ENCODE data around the gene B4GALNT1.

B4GALNT1 gene

DNA sequence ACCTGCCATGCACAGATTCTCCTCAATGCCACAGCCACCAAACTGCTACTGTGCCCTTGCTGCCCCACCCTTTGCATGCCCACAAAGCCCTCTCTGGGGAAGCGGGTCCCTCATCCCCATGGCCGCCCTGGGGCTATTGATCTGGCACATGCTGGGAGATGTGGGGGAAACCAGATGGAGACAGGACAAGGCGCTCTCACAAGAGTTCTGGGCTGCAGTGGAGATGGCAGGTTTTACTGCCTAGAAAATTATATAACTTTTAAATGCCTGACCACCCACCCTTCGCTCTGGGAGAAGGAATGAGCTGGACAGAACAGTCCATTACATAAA lies 52.6 kb downstream of the B4GALNT1 start:
- no peak for DNase-seq (ENCODE audit: low spot score)
- TF ChIP-seq, protein P1, sequence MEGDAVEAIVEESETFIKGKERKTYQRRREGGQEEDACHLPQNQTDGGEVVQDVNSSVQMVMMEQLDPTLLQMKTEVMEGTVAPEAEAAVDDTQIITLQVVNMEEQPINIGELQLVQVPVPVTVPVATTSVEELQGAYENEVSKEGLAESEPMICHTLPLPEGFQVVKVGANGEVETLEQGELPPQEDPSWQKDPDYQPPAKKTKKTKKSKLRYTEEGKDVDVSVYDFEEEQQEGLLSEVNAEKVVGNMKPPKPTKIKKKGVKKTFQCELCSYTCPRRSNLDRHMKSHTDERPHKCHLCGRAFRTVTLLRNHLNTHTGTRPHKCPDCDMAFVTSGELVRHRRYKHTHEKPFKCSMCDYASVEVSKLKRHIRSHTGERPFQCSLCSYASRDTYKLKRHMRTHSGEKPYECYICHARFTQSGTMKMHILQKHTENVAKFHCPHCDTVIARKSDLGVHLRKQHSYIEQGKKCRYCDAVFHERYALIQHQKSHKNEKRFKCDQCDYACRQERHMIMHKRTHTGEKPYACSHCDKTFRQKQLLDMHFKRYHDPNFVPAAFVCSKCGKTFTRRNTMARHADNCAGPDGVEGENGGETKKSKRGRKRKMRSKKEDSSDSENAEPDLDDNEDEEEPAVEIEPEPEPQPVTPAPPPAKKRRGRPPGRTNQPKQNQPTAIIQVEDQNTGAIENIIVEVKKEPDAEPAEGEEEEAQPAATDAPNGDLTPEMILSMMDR (IDR thresholded peaks at IDR 0.05; ENCODE audit: extremely low read depth, missing control alignments): no peak

DNA sequence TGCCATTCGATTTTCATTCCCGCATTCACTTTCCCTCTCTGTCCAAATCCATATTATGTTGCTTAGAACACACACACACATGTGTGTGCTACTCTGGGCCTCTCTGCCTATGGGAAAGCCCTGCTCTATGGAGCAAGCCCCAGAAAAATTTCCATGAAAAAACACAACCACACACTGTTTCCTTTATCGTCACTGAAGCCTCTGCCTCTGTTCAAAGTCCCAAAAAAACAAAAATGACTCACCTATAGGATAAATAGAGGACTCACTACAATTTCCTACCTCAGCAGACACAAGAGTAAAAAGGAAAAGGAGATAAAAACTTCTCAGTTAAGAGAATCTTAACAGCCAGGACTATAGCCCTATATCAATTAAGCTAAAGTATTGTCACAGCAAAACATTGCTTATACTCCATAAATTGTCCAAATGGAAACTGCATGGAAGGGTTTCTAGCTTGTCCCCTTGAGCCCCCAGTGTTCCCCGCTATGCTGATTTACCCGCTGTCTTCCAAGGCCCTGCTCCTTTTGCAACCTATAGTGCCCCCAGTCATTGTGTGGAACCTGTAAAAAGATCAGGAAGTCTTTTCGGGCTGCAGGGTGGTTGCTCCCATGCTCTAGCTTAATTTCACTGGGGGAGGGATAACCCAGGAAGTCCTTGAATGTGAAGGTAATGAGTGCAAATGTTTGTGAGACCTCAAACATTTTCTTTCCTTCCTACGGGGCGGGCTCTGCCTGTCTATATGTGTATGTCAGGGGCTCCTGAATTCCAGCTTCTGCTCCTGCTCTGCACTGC lies 53.1 kb downstream of the B4GALNT1 start:
- no peak for DNase-seq (ENCODE audit: low spot score)
- TF ChIP-seq, protein P1 (IDR thresholded peaks at IDR 0.05; ENCODE audit: extremely low read depth, missing control alignments): no peak

DNA sequence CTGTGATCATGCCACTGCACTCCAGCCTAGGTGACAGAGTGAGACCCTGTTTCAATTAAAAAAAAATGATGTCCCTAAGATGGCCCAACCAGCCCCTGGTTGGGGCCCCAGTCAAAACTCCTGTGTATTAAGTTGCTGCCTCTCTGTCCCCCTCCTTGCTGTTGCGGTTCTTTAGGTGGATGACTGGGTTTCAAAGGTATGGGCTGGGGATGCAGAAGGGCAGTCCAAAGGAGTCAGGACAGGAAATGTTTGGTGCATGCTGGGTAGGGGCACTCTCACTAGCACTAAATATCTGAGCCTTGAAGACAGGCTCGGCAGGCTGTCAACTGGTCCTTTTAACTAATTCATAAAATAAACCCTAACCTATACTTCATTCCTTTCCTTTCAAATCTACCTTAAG lies 54.0 kb downstream of the B4GALNT1 start:
- TF ChIP-seq, protein P1 (IDR thresholded peaks at IDR 0.05; ENCODE audit: extremely low read depth, missing control alignments): no peak
- no peak for DNase-seq (ENCODE audit: low spot score)

GRCh38 chr12:57577981-57578758 lies 54.8 kb downstream of the B4GALNT1 start:
- DNase-seq (ENCODE audit: low spot score): no peak
- TF ChIP-seq, protein P1 (IDR thresholded peaks at IDR 0.05; ENCODE audit: extremely low read depth, missing control alignments): no peak

DNA sequence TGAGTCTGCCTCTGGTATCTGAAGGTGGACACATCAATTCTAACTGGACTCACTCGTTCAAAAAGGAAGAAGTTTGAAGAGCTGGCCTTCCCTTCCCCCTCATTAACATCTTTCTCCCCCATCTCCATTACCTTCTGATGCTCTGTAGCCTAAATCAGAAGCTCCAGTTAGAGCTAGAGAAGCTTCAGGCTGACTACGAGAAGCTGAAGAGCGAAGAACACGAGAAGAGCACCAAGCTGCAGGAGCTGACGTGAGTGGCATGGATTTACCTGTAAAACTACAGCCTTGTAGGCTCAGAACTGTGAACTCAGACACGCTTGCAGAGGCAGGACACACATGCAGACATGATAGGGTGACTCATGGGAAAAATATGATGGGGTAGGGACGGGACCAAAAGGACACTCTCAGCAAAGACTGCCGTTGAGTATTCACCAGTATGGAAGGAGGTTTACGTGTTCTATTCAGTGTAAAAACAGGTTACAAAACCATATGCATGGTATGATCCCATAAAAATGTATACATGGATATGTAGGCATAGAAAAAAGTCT lies 56.3 kb downstream of the B4GALNT1 start:
- TF ChIP-seq, protein P1 (IDR thresholded peaks at IDR 0.05; ENCODE audit: extremely low read depth, missing control alignments): no peak
- DNase-seq (ENCODE audit: low spot score): no peak
